Stimulated activated CD4-positive, alpha-beta T cell treated with anti-CD3 and anti-CD28 coated beads, Interleukin-15, amount 100 ng/mL, for 1 hour (primary cell): ENCODE measurements around the gene ABCC4.

Source experiments
- DNase-seq, 2 donors: peaks; one replicate each; pipeline ENCODE4 v3.0.0-alpha.2; 2020; ENCODE audit warnings: low read depth in 1 of 2, low spot score in 1 of 2

Gene ABCC4

GRCh38 chr13:95301183-95301967, at the start of gene ABCC4:
ABCC4 (minus strand) TSS chr13:95301451; CDS start chr13:95301314, 137 bp downstream.
- DNase-seq: peak; percentile 20 to 54

- DNase-seq: no peak
These were observed 48.0 kb upstream of the ABCC4 start for GRCh38 chr13:95349267-95349666.

- no peak for DNase-seq
These were observed 42.7 kb upstream of the ABCC4 start for GRCh38 chr13:95343944-95344343.

- no peak for DNase-seq
These were observed 40.2 kb upstream of the ABCC4 start for GRCh38 chr13:95341441-95341840.

GRCh38 chr13:95338905-95339304, 37.7 kb upstream of the ABCC4 start:
- no peak for DNase-seq

- DNase-seq: no peak
These were observed 36.3 kb upstream of the ABCC4 start for GRCh38 chr13:95337597-95337996.

GRCh38 chr13:95335667-95336066, 34.4 kb upstream of the ABCC4 start:
- DNase-seq: no peak

- no peak for DNase-seq
These were observed 27.1 kb upstream of the ABCC4 start for GRCh38 chr13:95328386-95328785.

GRCh38 chr13:95327190-95327589, 25.9 kb upstream of the ABCC4 start:
- DNase-seq: no peak

GRCh38 chr13:95326695-95327094, 25.4 kb upstream of the ABCC4 start:
- DNase-seq: no peak

GRCh38 chr13:95325485-95325884, 24.2 kb upstream of the ABCC4 start:
- DNase-seq: no peak

GRCh38 chr13:95323930-95324662, 22.8 kb upstream of the ABCC4 start:
- DNase-seq: no peak

GRCh38 chr13:95319551-95320274, 18.5 kb upstream of the ABCC4 start:
- DNase-seq: no peak

- no peak for DNase-seq
These were observed 16.1 kb upstream of the ABCC4 start for GRCh38 chr13:95317039-95317989.

GRCh38 chr13:95315752-95316151, 14.5 kb upstream of the ABCC4 start:
- DNase-seq: no peak

- DNase-seq: no peak
These were observed 6.3 kb upstream of the ABCC4 start for GRCh38 chr13:95307507-95307906.

GRCh38 chr13:95304453-95304852, 3.2 kb upstream of the ABCC4 start:
- DNase-seq: no peak

GRCh38 chr13:95301968-95302393, 730 bp upstream of the ABCC4 start:
- DNase-seq: no peak

- DNase-seq: peak in 1 of 2 donors; percentile 31
These were observed 547 bp downstream of the ABCC4 start for GRCh38 chr13:95300625-95301182.

- no peak for DNase-seq
These were observed 2.2 kb downstream of the ABCC4 start for GRCh38 chr13:95298971-95299621.
